SK-N-SH treated with all-trans-retinoic acid at 6 μM for 48 hours (cell line): Measurements from ENCODE around the gene C15orf39.

ENCODE experiments used
- ATAC-seq: fragments of 200-7000 bp; cut with Tn5 transposase; 3 replicates; pipeline ENCODE4 v1.9.1; 2020; ENCODE audit warnings: mild to moderate bottlenecking, moderate library complexity
- ARNTL ChIP-seq: fragments of 450-650 bp; formaldehyde crosslinking; IDR thresholded peaks from 2 replicates; pipeline ENCODE4 v1.5.0; 2020; ENCODE audit warnings: low read depth, mild to moderate bottlenecking, moderate library complexity, borderline replicate concordance
- CSDC2 ChIP-seq: fragments of 250-450 bp; sonication (Bioruptor Pico); IDR thresholded peaks from 2 replicates; pipeline ENCODE4 v1.5.0; 2020; ENCODE audit warnings: mild to moderate bottlenecking, moderate library complexity
- ESRRG ChIP-seq: fragments of 250-450 bp; sonication (Bioruptor Pico); IDR thresholded peaks from 2 replicates; pipeline ENCODE4 v1.6.1; 2021; ENCODE audit warnings: mild to moderate bottlenecking
- GLIS3 ChIP-seq: fragments of 250-450 bp; sonication (Bioruptor Pico); IDR thresholded peaks from 2 replicates; pipeline ENCODE4 v1.5.0; 2020; ENCODE audit warnings: mild to moderate bottlenecking, moderate library complexity
- ISL1 ChIP-seq: fragments of 250-450 bp; sonication (Bioruptor Pico); IDR thresholded peaks from 2 replicates; pipeline ENCODE4 v2.1.2; 2022; ENCODE audit warnings: mild to moderate bottlenecking, moderate library complexity
- OSR1 ChIP-seq: fragments of 250-450 bp; sonication (Bioruptor Pico); IDR thresholded peaks from 2 replicates; pipeline ENCODE4 v1.8.0; 2022; ENCODE audit warnings: moderate library complexity, mild to moderate bottlenecking, inconsistent platforms
- PPARA ChIP-seq: fragments of 250-450 bp; sonication (Bioruptor Pico); IDR thresholded peaks from 2 replicates; pipeline ENCODE4 v1.5.0; 2020; ENCODE audit warnings: mild to moderate bottlenecking, borderline replicate concordance
- RARB ChIP-seq: fragments of 250-450 bp; sonication (Bioruptor Pico); IDR thresholded peaks from 2 replicates; pipeline ENCODE4 v1.8.0; 2021; ENCODE audit warnings: mild to moderate bottlenecking, moderate library complexity
- SNAI2 ChIP-seq: fragments of 250-450 bp; sonication (Bioruptor Pico); IDR thresholded peaks from 2 replicates; pipeline ENCODE4 v1.5.0; 2020; ENCODE audit warnings: mild to moderate bottlenecking, moderate library complexity
- TCF4 ChIP-seq: fragments of 250-450 bp; sonication (Bioruptor Pico); IDR thresholded peaks from 2 replicates; pipeline ENCODE4 v1.8.0; 2021; ENCODE audit warnings: mild to moderate bottlenecking, moderate library complexity, borderline replicate concordance
- TOX ChIP-seq: fragments of 250-450 bp; sonication (Bioruptor Pico); IDR thresholded peaks from 2 replicates; pipeline ENCODE4 v1.8.0; 2021; ENCODE audit warnings: mild to moderate bottlenecking, moderate library complexity, borderline replicate concordance
- ZFP3 ChIP-seq: fragments of 250-450 bp; sonication (Bioruptor Pico); IDR thresholded peaks from 2 replicates; pipeline ENCODE4 v1.5.0; 2020; ENCODE audit warnings: mild to moderate bottlenecking, moderate library complexity
- ZFP30 ChIP-seq: fragments of 450-650 bp; formaldehyde crosslinking; IDR thresholded peaks from 2 replicates; pipeline ENCODE4 v1.5.0; 2022; ENCODE audit warnings: mild to moderate bottlenecking, moderate library complexity
- ZNF565 ChIP-seq: fragments of 450-650 bp; formaldehyde crosslinking; conservative IDR thresholded peaks from 2 replicates; pipeline ENCODE4 v1.5.0; 2020; ENCODE audit warnings: low read depth, mild to moderate bottlenecking, moderate library complexity
- ZNF8 ChIP-seq: fragments of 450-650 bp; formaldehyde crosslinking; IDR thresholded peaks from 2 replicates; pipeline ENCODE4 v1.5.0; 2020; ENCODE audit warnings: mild to moderate bottlenecking, moderate library complexity
- TF ChIP-seq, protein P1 (sequence below): fragments of 250-450 bp; sonication (Bioruptor Pico); IDR thresholded peaks from 2 replicates; pipeline ENCODE4 v1.5.1; 2021; ENCODE audit warnings: mild to moderate bottlenecking, moderate library complexity
- TF ChIP-seq, protein P2 (sequence below): fragments of 250-450 bp; sonication (Bioruptor Pico); IDR thresholded peaks from 2 replicates; pipeline ENCODE4 v1.8.0; 2021; ENCODE audit warnings: low read depth, mild to moderate bottlenecking, moderate library complexity, borderline replicate concordance
- TF ChIP-seq, protein P3 (sequence below): fragments of 250-450 bp; sonication (Bioruptor Pico); IDR thresholded peaks from 2 replicates; pipeline ENCODE4 v1.5.1; 2020; ENCODE audit warnings: low read depth, mild to moderate bottlenecking, moderate library complexity

The C15orf39 gene

DNA sequence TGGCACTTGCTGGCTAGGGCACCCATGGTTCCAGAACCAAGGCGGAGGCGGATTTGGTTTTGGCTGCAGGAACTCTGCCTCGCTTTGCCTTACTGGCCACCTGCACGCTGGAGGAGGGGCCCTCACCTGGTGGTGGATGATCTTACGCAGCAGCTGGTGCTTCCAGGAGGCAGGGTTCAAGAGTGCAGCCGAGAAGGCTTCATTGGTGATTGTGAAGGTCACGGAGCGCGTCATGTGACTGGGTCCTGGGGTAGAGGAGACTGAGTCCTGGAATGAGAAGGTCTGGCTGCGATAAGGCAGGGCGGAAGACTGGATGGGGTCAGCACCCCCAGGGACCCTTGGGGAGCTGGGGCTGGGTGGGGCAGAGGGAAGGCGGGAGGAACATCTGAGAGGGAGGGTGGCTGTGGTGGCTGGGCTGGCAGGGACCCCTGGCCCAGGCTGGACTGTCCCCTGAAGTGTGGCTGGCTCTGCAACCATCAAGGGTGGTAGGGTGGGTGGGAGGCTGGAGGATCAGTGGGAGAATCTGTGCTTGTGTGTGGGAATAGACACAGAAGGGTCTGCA is 30.7 kb downstream of the C15orf39 start:
- TF ChIP-seq ZNF8 (CRISPR knock-in tag) (no peak), TCF4 (CRISPR knock-in tag) (no peak), SNAI2 (CRISPR knock-in tag) (no peak), ZFP30 (CRISPR knock-in tag) (no peak), ISL1 (CRISPR knock-in tag) (no peak), PPARA (no peak), TOX (no peak), RARB (CRISPR knock-in tag) (no peak), CSDC2 (CRISPR knock-in tag) (no peak), ZNF565 (CRISPR knock-in tag) (no peak), ESRRG (CRISPR knock-in tag) (no peak), ZFP3 (CRISPR knock-in tag) (no peak), GLIS3 (no peak)
- TF ChIP-seq, protein P1, sequence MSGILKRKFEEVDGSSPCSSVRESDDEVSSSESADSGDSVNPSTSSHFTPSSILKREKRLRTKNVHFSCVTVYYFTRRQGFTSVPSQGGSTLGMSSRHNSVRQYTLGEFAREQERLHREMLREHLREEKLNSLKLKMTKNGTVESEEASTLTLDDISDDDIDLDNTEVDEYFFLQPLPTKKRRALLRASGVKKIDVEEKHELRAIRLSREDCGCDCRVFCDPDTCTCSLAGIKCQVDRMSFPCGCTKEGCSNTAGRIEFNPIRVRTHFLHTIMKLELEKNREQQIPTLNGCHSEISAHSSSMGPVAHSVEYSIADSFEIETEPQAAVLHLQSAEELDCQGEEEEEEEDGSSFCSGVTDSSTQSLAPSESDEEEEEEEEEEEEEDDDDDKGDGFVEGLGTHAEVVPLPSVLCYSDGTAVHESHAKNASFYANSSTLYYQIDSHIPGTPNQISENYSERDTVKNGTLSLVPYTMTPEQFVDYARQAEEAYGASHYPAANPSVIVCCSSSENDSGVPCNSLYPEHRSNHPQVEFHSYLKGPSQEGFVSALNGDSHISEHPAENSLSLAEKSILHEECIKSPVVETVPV (CRISPR knock-in tag) = no peak
- TF ChIP-seq, protein P2, sequence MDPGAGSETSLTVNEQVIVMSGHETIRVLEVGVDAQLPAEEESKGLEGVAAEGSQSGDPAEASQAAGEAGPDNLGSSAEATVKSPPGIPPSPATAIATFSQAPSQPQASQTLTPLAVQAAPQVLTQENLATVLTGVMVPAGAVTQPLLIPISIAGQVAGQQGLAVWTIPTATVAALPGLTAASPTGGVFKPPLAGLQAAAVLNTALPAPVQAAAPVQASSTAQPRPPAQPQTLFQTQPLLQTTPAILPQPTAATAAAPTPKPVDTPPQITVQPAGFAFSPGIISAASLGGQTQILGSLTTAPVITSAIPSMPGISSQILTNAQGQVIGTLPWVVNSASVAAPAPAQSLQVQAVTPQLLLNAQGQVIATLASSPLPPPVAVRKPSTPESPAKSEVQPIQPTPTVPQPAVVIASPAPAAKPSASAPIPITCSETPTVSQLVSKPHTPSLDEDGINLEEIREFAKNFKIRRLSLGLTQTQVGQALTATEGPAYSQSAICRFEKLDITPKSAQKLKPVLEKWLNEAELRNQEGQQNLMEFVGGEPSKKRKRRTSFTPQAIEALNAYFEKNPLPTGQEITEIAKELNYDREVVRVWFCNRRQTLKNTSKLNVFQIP (CRISPR knock-in tag) = no peak
- TF ChIP-seq, all 23 proteins: peak for 0
- no peak for ATAC-seq

DNA sequence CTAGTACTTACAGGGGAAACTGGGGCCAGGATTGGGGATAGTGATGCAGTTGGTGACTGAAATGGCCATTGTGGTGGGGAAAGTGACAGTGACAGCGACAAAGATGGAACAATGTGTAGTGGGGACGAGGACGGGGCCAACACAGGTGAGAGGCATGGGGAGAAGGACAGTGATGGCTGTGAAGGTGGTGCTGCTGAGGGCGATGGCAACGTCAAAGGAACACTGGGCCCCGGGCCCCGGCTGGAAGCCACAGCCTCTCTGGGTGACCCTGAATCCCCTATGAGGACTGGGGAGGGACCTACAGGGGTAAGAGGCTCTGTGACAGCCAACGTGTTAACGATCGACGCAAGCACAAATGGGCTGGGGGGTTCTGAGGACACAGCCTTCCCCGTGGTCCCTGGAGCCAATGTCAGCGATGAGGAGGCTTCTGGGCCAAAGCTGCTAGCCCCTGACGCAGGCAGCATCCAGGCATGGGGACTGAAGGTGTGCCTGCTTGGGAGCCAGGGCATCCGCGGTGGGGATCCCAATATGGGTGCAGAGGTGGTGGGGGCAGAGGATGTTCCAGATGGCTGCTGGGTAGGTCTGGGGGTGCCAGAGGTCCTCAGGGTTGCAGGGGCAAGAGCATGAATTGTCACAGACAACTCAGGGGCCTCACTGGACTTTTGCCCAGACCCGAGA is 31.3 kb downstream of the C15orf39 start:
- ATAC-seq = no peak

More for the DNA sequence above, 31.3 kb downstream of the C15orf39 start:
- no peak for TF ChIP-seq ARNTL (CRISPR knock-in tag)
- no peak for TF ChIP-seq PPARA
- no peak for TF ChIP-seq SNAI2 (CRISPR knock-in tag)
- TF ChIP-seq ESRRG (CRISPR knock-in tag) = no peak
- no peak for TF ChIP-seq ZFP3 (CRISPR knock-in tag)
- no peak for TF ChIP-seq CSDC2 (CRISPR knock-in tag)
- no peak for TF ChIP-seq ZNF8 (CRISPR knock-in tag)
- TF ChIP-seq TCF4 (CRISPR knock-in tag) = no peak
- TF ChIP-seq RARB (CRISPR knock-in tag) = no peak
- TF ChIP-seq TOX = no peak
- TF ChIP-seq OSR1 (CRISPR knock-in tag) = no peak
- TF ChIP-seq, protein P1 (CRISPR knock-in tag) = no peak
- TF ChIP-seq, protein P2 (CRISPR knock-in tag) = no peak
- TF ChIP-seq ZFP30 (CRISPR knock-in tag) = no peak
- TF ChIP-seq, protein P3, sequence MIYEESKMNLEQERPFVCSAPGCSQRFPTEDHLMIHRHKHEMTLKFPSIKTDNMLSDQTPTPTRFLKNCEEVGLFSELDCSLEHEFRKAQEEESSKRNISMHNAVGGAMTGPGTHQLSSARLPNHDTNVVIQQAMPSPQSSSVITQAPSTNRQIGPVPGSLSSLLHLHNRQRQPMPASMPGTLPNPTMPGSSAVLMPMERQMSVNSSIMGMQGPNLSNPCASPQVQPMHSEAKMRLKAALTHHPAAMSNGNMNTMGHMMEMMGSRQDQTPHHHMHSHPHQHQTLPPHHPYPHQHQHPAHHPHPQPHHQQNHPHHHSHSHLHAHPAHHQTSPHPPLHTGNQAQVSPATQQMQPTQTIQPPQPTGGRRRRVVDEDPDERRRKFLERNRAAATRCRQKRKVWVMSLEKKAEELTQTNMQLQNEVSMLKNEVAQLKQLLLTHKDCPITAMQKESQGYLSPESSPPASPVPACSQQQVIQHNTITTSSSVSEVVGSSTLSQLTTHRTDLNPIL (CRISPR knock-in tag) = no peak
